Heart left ventricle (tissue), 16 donors: Measurements from ENCODE around the gene WWTR1. TPM values are rescaled to one million over a fixed set of nuclear protein-coding genes. Genes with fewer than 3 reads are reported as not detected.

Experiments
- ATAC-seq, 4 donors: fragments of 200-7000 bp; cut with Tn5 transposase; one replicate each; pipeline ENCODE4 v1.9.1; 2020 to 2022; ENCODE audit warnings: moderate library complexity in 4 of 4, mild to moderate bottlenecking in 3 of 4, moderate number of reproducible peaks in 1 of 4
- DNase-seq, 5 donors: peaks; one replicate each; pipeline ENCODE4 v3.0.0-alpha.2; 2020
- H3K27ac ChIP-seq, 12 donors: fragments of 200-600 bp; sonication (generic) in 4 of 12; one replicate each; pipeline versions ENCODE4 v1.5.0 to v1.8.0; 2016 to 2022; ENCODE audit warnings: mild to moderate bottlenecking in 2 of 12
- H3K27me3 ChIP-seq, 9 donors: fragments of 200-600 bp; sonication (generic) in 2 of 9; one replicate each; pipeline versions ENCODE4 v1.5.1 to v1.8.0; 2016 to 2022; ENCODE audit warnings: mild to moderate bottlenecking in 3 of 9
- H3K36me3 ChIP-seq, 9 donors: fragments of 200-600 bp; sonication (generic) in 2 of 9; one replicate each; pipeline versions ENCODE4 v1.5.0 to v1.8.0; 2018 to 2022; ENCODE audit warnings: mild to moderate bottlenecking in 2 of 9
- H3K4me1 ChIP-seq, 12 donors: fragments of 200-600 bp; sonication (generic) in 4 of 12; one replicate each; pipeline versions ENCODE4 v1.5.0 to v1.8.0; 2016 to 2022; ENCODE audit warnings: mild to moderate bottlenecking in 3 of 12
- H3K4me3 ChIP-seq, 12 donors: fragments of 200-600 bp; sonication (generic) in 4 of 12; one replicate each; pipeline versions ENCODE4 v1.5.0 to v1.8.0; 2017 to 2022; ENCODE audit warnings: mild to moderate bottlenecking in 9 of 12, moderate library complexity in 4 of 12
- H3K9me3 ChIP-seq, 12 donors: fragments of 200-600 bp; sonication (generic) in 4 of 12; one replicate each; pipeline versions ENCODE4 v1.5.0 to v1.8.0; 2016 to 2022; ENCODE audit warnings: mild to moderate bottlenecking in 1 of 12
- POLR2A ChIP-seq, 2 donors: fragments of 450-650 bp; IDR thresholded peaks; one replicate each; pipeline ENCODE4 v1.6.1; 2017; ENCODE audit warnings: antibody characterized with exemption in 2 of 2, mild to moderate bottlenecking in 2 of 2, moderate library complexity in 2 of 2
- WGBS, 4 donors: extraction: QIAGEN DNeasy Blood & Tissue Kit in 2 of 4; methylation state at CpG; one replicate each; pipeline versions ENCODE4 v1.1.5 to v1.1.7; 2013 to 2018; 5-methylcytosine and 5-hydroxymethylcytosine counted together
- intact Hi-C, 10 donors: fragments of 100-400 bp; cut with DNase I; formaldehyde crosslinking; loops; one replicate each; pipeline versions ENCODE4 v1.11.1 to v1.14.2; 2022
- polyA plus RNA-seq, 2 donors: library from polyadenylated mRNA; stranded (reverse); fragments of 200-250 nt; gene quantifications; one replicate each; pipeline ENCODE4 v1.2.3, GENCODE V29; 2013
- total RNA-seq, 9 donors: library from RNA; depleted of rRNA in 2 of 9; stranded (reverse); fragments of >200 nt in 2 of 9; fragmentation: NEBNext Ultra II Directional in 3 of 9; extraction: Animal tissue kit (Norgen Biotek cat#: 25700) in 3 of 9; gene quantifications; one replicate each; pipeline versions ENCODE4 v1.1.0 to v1.2.4, GENCODE V29; 2016 to 2023
- TF ChIP-seq, protein P1 (sequence below), 12 donors: fragments of 200-600 bp; sonication (generic) in 4 of 12; IDR thresholded peaks; one replicate each; pipeline versions ENCODE4 v1.5.0 to v1.8.0; 2018 to 2022; ENCODE audit warnings: antibody characterized with exemption in 12 of 12, mild to moderate bottlenecking in 5 of 12
- donor health status: ischemic (EF 13 %, LVEDD 7.1; RV severe dilation, severe dysfunction).
- donor health status: healthy with polysubstance abuse.
- donor health status: DM: no; HTN: yes; CAD: no.
- donor health status: DM: no; HTN: no; CAD: no.
- donor health status: ischemic (EF 25% LVEDD 6.9; RV normal size, moderate dysfunction).
- donor health status: ischemic (EF 25% LVEDD 5.7; RV mildly dilated, moderate dysfunction).
- donor health status: healthy.
- donor health status: DM: yes; HTN: yes; CAD: no.
- donor health status: ischemic (EF 35%, LVEDD 5.7; RV mildly dilated, moderate dysfunction).
- donor health status: nonischemic (EF 11% LVEDD 7.7; RV severe dilation, severe dysfunction).
- donor health status: DM: yes; HTN: yes; CAD: no.
- donor health status: PGD.
- donor health status: ischemic (EF 29% LVEDD 5.4; RV normal size, mild dysfunction).
- donor health status: nonischemic (EF 23%, LVEDD 6.1; RV moderate dilation, normal function).

The WWTR1 gene
- total and polyA plus RNA-seq, 11 donors, result 14.5 to 71.7 (median 41.2) TPM

DNA sequence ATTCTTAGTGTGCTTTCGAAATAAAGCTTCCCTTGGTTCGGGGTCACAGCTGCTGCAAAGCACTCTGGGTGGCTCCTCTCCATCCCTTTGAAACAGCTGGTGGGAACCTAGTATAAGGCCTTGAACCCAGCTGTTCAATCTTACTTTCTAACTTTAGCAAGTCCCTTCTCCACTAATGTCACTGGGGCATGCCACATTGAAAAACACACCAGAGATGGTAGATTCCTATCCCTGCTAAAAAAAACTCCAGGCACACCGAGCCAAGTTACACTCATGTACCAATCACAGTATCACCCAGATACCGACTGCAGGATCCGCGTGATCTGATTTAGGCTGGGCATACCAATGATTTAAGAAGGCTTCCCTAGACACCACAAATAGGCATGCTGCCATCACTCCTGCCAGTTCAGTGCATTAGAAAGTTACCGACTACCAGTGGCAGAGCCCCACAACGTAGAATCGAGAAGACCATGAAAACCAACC lies 65.0 kb downstream of the WWTR1 start:
- peak overlapping the region; percentile 0 to 76 (median 45) for H3K27ac ChIP-seq
- H3K27me3 ChIP-seq, result no peaks in the 10 kb centered on the region
- no peaks in the 10 kb centered on the region for H3K36me3 ChIP-seq
- H3K4me3 ChIP-seq, result peak overlapping the region in 5 of 12 donors; percentile 3 to 17 (median 10)
- no peaks in the 10 kb centered on the region for H3K9me3 ChIP-seq
- WGBS, 4 donors, result 45 to 56% (median 46%) methylated on average over 9 of the region's 9 CpGs
- ATAC-seq, result peak; percentile 72 to 97 (median 86)
- peaks cover 0 to 83% (median 60%) of the 10 kb centered on the region in 12 donors for H3K4me1 ChIP-seq
- peak in 4 of 5 donors; percentile 63 to 77 (median 72) for DNase-seq
- intact Hi-C loops, result no loop called here
- TF ChIP-seq, protein P1, sequence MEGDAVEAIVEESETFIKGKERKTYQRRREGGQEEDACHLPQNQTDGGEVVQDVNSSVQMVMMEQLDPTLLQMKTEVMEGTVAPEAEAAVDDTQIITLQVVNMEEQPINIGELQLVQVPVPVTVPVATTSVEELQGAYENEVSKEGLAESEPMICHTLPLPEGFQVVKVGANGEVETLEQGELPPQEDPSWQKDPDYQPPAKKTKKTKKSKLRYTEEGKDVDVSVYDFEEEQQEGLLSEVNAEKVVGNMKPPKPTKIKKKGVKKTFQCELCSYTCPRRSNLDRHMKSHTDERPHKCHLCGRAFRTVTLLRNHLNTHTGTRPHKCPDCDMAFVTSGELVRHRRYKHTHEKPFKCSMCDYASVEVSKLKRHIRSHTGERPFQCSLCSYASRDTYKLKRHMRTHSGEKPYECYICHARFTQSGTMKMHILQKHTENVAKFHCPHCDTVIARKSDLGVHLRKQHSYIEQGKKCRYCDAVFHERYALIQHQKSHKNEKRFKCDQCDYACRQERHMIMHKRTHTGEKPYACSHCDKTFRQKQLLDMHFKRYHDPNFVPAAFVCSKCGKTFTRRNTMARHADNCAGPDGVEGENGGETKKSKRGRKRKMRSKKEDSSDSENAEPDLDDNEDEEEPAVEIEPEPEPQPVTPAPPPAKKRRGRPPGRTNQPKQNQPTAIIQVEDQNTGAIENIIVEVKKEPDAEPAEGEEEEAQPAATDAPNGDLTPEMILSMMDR (IDR thresholded peaks at IDR 0.05), result no peak
- no peak for TF ChIP-seq POLR2A (IDR thresholded peaks at IDR 0.05)

GRCh38 chr3:149590691-149591441 lies 67.0 kb downstream of the WWTR1 start:
- ATAC-seq (peak in 2 of 4 donors; percentile 10 to 75), DNase-seq (peak in 1 of 5 donors; percentile 37)
- TF ChIP-seq, protein P1 (IDR thresholded peaks at IDR 0.05), result no peak
- no peak for TF ChIP-seq POLR2A (IDR thresholded peaks at IDR 0.05)
- no peak overlapping the region for H3K4me3 ChIP-seq
- H3K27ac ChIP-seq, result peak overlapping the region in 8 of 12 donors; percentile 31 to 84 (median 42)
- peaks cover 0 to 83% (median 59%) of the 10 kb centered on the region in 12 donors for H3K4me1 ChIP-seq
- intact Hi-C loops, result no loop called here
- no peaks in the 10 kb centered on the region for H3K9me3 ChIP-seq
- H3K36me3 ChIP-seq, result no peaks in the 10 kb centered on the region
- WGBS, 4 donors, result 57 to 71% (median 67%) methylated on average over 4 of the region's 4 CpGs
- no peaks in the 10 kb centered on the region for H3K27me3 ChIP-seq

- Histone ChIP-seq H3K27ac (peak overlapping the region in 10 of 12 donors; percentile 33 to 84 (median 64)), H3K9me3 (no peaks in the 10 kb centered on the region), H3K27me3 (no peaks in the 10 kb centered on the region), H3K36me3 (no peaks in the 10 kb centered on the region), H3K4me1 (peaks cover 0 to 87% (median 60%) of the 10 kb centered on the region in 12 donors), H3K4me3 (no peak overlapping the region)
- no peak for DNase-seq
- TF ChIP-seq, protein P1 (IDR thresholded peaks at IDR 0.05), result no peak
- TF ChIP-seq POLR2A (IDR thresholded peaks at IDR 0.05), result no peak
- ATAC-seq, result peak in 1 of 4 donors; percentile 64
- intact Hi-C loops, result loop anchor here in 1 of 10 donors (2.0 kb wide), 1 partner anchor 67 kb away; no protein-coding TSS in a partner anchor
- 40 to 48% (median 41%) methylated on average over 4 of the region's 4 CpGs for WGBS, 4 donors
Measured at GRCh38 chr3:149589332-149589731, 68.5 kb downstream of the WWTR1 start.

DNA sequence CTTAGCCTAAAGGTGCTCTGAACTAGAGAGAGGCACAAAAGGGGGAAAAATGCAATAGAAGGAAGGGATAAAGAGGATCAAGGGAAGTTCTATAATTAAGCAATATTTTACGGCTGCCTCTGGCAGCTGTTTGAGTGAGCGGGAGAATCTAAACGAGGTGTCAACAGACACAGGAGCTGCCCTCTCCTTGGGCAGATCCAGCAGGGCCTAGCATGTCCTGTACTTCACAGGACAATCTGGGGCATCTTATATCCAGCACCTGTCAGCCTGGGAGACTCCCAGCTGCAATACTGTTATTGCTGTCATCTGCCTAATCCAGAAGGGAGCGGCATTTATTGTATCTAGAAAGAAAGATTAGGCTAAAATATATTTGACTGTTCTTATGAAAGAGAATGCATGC lies 68.9 kb downstream of the WWTR1 start:
- no peak for ATAC-seq
- intact Hi-C loops, result loop anchor here in 1 of 10 donors (2.0 kb wide), 1 partner anchor 68 kb away; no protein-coding TSS in a partner anchor
- 26 to 40% (median 35%) methylated on average over 4 of the region's 4 CpGs for WGBS, 4 donors

More for the DNA sequence above, 68.9 kb downstream of the WWTR1 start:
- Histone ChIP-seq H3K4me3 (no peak overlapping the region), H3K4me1 (peaks cover 0 to 91% (median 64%) of the 10 kb centered on the region in 12 donors), H3K9me3 (no peaks in the 10 kb centered on the region), H3K36me3 (no peaks in the 10 kb centered on the region), H3K27ac (peak overlapping the region in 10 of 12 donors; percentile 33 to 84 (median 64)), H3K27me3 (no peaks in the 10 kb centered on the region)
- no peak for TF ChIP-seq POLR2A (IDR thresholded peaks at IDR 0.05)
- TF ChIP-seq, protein P1 (IDR thresholded peaks at IDR 0.05), result no peak
- no peak for DNase-seq
